ENCODE results near the gene JAK1. TPM values are rescaled to one million over a fixed set of nuclear protein-coding genes. Genes with fewer than 3 reads are reported as not detected.

Gene JAK1
- total and polyA plus RNA-seq, 9 of the 15 experiments (the other 6 are each of a cell fraction or from before 2014, with no cell fraction given), result 9.7 to 44.1 (median 42.5) TPM

DNA sequence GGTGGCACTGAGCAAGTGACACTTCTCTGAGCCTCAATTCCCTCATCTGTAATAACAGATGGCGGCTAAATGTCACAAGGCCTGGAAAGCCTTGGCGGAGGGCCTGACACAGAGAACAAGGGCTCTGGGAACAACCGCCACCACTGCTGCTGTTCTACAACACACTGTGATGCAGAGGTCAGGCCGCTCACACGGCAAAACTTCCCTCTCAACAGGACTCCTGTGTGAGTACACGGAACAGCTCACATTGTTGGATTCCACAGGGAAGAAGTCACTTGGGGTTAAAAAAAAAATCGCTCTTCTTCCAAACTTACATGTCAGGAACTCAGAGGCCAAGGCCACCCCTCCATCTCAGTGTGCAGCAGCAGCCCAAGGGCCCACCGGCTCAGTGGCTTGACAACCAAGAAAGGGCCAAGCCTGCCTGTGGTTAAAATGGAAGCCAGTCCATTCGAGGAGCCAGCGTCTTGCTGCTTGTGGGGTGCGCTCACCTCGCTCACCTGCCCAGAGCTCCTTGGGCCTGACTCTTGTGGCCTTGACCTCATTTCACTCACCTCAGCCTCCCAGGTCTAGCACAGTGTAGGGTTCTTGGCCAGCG, 120.4 kb downstream of the JAK1 start:
- 81% methylated on average over 13 of the region's 13 CpGs for WGBS (ENCODE audit: insufficient coverage, low coverage, missing lambda C conversion rate)
- CTCF ChIA-PET (ENCODE audit: low intra/inter-chr PET ratio), result no interaction called here
- BruUV-seq (replicated peaks), result no TSS peak
- FAIRE-seq (no peak), ATAC-seq (no peak), DNase-seq (ENCODE audit: extremely low read depth in 1 of 4, low spot score in 3 of 4) (no peak)
- H3K9me3 ChIP-seq (replicated peaks; ENCODE audit: control insufficient read depth, insufficient read depth, low read depth, low read length), result no peaks in the 10 kb centered on the region
- no peaks in the 10 kb centered on the region for H3K4me1 ChIP-seq (replicated peaks in 1 of 2; ENCODE audit: control insufficient read depth in 2 of 2, insufficient read depth in 2 of 2, low read length in 2 of 2)
- in situ Hi-C loops (cut with MboI), result no loop called here
- H3K27ac ChIP-seq (ENCODE audit: extremely low read depth, low read depth, low read length), result no peak overlapping the region
- intact Hi-C loops (cut with micrococcal nuclease), result no loop called here
- H3K9ac ChIP-seq (ENCODE audit: insufficient read depth in 1 of 2, low read depth in 2 of 2, low read length in 2 of 2), result no peak overlapping the region; a peak in 1 of 4 replicates
- no peak overlapping the region for H2AFZ ChIP-seq (ENCODE audit: low read depth, low read length)
- H4K20me1 ChIP-seq (replicated peaks; ENCODE audit: control insufficient read depth, insufficient read depth, low read length), result no peaks in the 10 kb centered on the region
- no peak overlapping the region for H3K4me3 ChIP-seq
- H3K36me3 ChIP-seq (ENCODE audit: control insufficient read depth, insufficient read depth, low read length), result peaks cover 58% of the 10 kb centered on the region; the same call in 2 of the 3 replicates
- TF ChIP-seq CCNT2 (IDR thresholded peaks at IDR 0.05; ENCODE audit: borderline replicate concordance, extremely low read depth, insufficient read length, low read depth, low read length), result no peak
- TF ChIP-seq, protein P1, sequence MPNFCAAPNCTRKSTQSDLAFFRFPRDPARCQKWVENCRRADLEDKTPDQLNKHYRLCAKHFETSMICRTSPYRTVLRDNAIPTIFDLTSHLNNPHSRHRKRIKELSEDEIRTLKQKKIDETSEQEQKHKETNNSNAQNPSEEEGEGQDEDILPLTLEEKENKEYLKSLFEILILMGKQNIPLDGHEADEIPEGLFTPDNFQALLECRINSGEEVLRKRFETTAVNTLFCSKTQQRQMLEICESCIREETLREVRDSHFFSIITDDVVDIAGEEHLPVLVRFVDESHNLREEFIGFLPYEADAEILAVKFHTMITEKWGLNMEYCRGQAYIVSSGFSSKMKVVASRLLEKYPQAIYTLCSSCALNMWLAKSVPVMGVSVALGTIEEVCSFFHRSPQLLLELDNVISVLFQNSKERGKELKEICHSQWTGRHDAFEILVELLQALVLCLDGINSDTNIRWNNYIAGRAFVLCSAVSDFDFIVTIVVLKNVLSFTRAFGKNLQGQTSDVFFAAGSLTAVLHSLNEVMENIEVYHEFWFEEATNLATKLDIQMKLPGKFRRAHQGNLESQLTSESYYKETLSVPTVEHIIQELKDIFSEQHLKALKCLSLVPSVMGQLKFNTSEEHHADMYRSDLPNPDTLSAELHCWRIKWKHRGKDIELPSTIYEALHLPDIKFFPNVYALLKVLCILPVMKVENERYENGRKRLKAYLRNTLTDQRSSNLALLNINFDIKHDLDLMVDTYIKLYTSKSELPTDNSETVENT (CRISPR knock-in tag; IDR thresholded peaks at IDR 0.05), result no peak
- TF ChIP-seq BHLHE40 (IDR thresholded peaks at IDR 0.05; ENCODE audit: low read length), result no peak
- TF ChIP-seq SP1 (CRISPR knock-in tag; IDR thresholded peaks at IDR 0.05), result no peak
- TF ChIP-seq PPARD (CRISPR knock-in tag; IDR thresholded peaks at IDR 0.05), result no peak
- TF ChIP-seq DPF2 (IDR thresholded peaks at IDR 0.05), result no peak
- no peak for TF ChIP-seq CREB1 (IDR thresholded peaks at IDR 0.05)
- no peak for TF ChIP-seq CREB1 (CRISPR knock-in tag; IDR thresholded peaks at IDR 0.05)
- TF ChIP-seq ZNF146 (CRISPR knock-in tag; IDR thresholded peaks at IDR 0.05; ENCODE audit: unreplicated experiment), result no peak
- no peak for TF ChIP-seq MAFK (IDR thresholded peaks at IDR 0.05; ENCODE audit: low read length)
- TF ChIP-seq, protein P2, sequence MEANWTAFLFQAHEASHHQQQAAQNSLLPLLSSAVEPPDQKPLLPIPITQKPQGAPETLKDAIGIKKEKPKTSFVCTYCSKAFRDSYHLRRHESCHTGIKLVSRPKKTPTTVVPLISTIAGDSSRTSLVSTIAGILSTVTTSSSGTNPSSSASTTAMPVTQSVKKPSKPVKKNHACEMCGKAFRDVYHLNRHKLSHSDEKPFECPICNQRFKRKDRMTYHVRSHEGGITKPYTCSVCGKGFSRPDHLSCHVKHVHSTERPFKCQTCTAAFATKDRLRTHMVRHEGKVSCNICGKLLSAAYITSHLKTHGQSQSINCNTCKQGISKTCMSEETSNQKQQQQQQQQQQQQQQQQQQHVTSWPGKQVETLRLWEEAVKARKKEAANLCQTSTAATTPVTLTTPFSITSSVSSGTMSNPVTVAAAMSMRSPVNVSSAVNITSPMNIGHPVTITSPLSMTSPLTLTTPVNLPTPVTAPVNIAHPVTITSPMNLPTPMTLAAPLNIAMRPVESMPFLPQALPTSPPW (CRISPR knock-in tag; IDR thresholded peaks at IDR 0.05), result no peak
- TF ChIP-seq STAT5B (CRISPR knock-in tag; IDR thresholded peaks at IDR 0.05), result no peak
- no peak for TF ChIP-seq ARHGAP35 (IDR thresholded peaks at IDR 0.05; ENCODE audit: partially characterized antibody)
- no peak for TF ChIP-seq FOXJ3 (CRISPR knock-in tag; IDR thresholded peaks at IDR 0.05)
- no peak overlapping the region for H3K4me2 ChIP-seq (ENCODE audit: insufficient read depth, low read length)
- POLR2A ChIA-PET, result interaction anchor here (1.0 to 1.2 kb wide), 2 partner anchors 12 to 63 kb away, joined by 3 read pairs; no protein-coding TSS in a partner anchor
- no peaks in the 10 kb centered on the region for H3K27me3 ChIP-seq (ENCODE audit: control insufficient read depth in 2 of 2, insufficient read depth in 2 of 2, low read length in 2 of 2)
- H3K9me1 ChIP-seq (ENCODE audit: control insufficient read depth, insufficient read depth, low read length), result no peaks in the 10 kb centered on the region
- H3K79me2 ChIP-seq (ENCODE audit: control insufficient read depth, insufficient read depth, low read length), result no peaks in the 10 kb centered on the region

Measured in K562 (cell line).